Measurements from ENCODE around the gene ULK3.

DNA sequence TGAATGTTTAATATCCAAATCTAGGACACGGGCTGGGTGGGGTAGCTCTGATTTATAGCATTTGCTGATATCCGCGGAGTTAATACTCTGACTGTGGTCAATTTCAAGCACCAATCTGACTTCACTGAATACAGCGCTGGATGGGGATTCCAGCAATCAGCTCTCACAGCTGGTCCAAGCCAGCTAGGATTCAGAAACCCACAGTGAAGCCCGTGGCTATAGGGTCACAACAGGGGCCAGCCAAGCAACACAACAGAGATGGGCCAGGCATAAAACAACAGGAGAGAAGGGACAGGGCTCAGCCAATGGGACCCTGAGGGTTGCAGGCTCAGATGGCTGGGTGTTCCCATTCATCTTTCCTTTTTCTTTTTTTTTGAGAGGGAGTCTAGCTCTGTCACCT, 35.7 kb downstream of the ULK3 start:
- TF ChIP-seq EZH2 (IDR thresholded peaks at IDR 0.05; ENCODE audit: borderline replicate concordance, insufficient read depth, low read depth, low read length, poor library complexity, severe bottlenecking) (no peak), CTCF (IDR thresholded peaks at IDR 0.05) (no peak)
